HG03103 (cell line): ENCODE results near the gene PDE11A.
"Not testable (repeated sequence)": the region's sequence is repeated elsewhere in the genome, so short reads cannot be mapped to it uniquely, and the experiment has no call there.

Experiments
- ATAC-seq: cut with Tn5 transposase; IDR thresholded peaks from one replicate; pipeline ENCODE4 v1.9.1; 2021; ENCODE audit warnings: low read depth; ENCODE audit not compliant: unreplicated experiment

The PDE11A gene

GRCh38 chr2:177887722-177888121 lies 184.9 kb downstream of the PDE11A start:
- ATAC-seq = no peak

GRCh38 chr2:177886824-177887223 lies 185.8 kb downstream of the PDE11A start:
- ATAC-seq = no peak

- no peak for ATAC-seq
Observed at GRCh38 chr2:177885828-177886466, 186.6 kb downstream of the PDE11A start.

GRCh38 chr2:177883177-177883576 lies 189.4 kb downstream of the PDE11A start:
- ATAC-seq = no peak

- ATAC-seq = no peak
Observed at GRCh38 chr2:177882501-177882900, 190.1 kb downstream of the PDE11A start.

GRCh38 chr2:177881921-177882320 lies 190.7 kb downstream of the PDE11A start:
- no peak for ATAC-seq

- no peak for ATAC-seq
Observed at GRCh38 chr2:177881008-177881747, 191.4 kb downstream of the PDE11A start.

- ATAC-seq = no peak
Observed at GRCh38 chr2:177880285-177880684, 192.3 kb downstream of the PDE11A start.

GRCh38 chr2:177876950-177877349 lies 195.6 kb downstream of the PDE11A start:
- no peak for ATAC-seq

- ATAC-seq = no peak
Observed at GRCh38 chr2:177874686-177875085, 197.9 kb downstream of the PDE11A start.

- ATAC-seq = no peak
Observed at GRCh38 chr2:177873915-177874314, 198.7 kb downstream of the PDE11A start.

GRCh38 chr2:177872286-177872685 lies 200.3 kb downstream of the PDE11A start:
- ATAC-seq = no peak

- ATAC-seq = no peak
Observed at GRCh38 chr2:177869912-177870311, 202.7 kb downstream of the PDE11A start.

GRCh38 chr2:177869209-177869608 lies 203.4 kb downstream of the PDE11A start:
- no peak for ATAC-seq

- no peak for ATAC-seq
Observed at GRCh38 chr2:177868806-177869205, 203.8 kb downstream of the PDE11A start.

GRCh38 chr2:177857538-177857937 lies 215.0 kb downstream of the PDE11A start:
- no peak for ATAC-seq

- ATAC-seq = no peak
Observed at GRCh38 chr2:177852389-177852788, 220.2 kb downstream of the PDE11A start.

GRCh38 chr2:177843188-177843587 lies 229.4 kb downstream of the PDE11A start:
- no peak for ATAC-seq

GRCh38 chr2:177842243-177842642 lies 230.3 kb downstream of the PDE11A start:
- ATAC-seq = no peak

- not testable (repeated sequence) for ATAC-seq
Observed at GRCh38 chr2:177835418-177836204, 237.0 kb downstream of the PDE11A start.
